Urinary bladder (tissue), 4 donors: ENCODE data around the gene ARL14. TPM values are rescaled to one million over a fixed set of nuclear protein-coding genes. Genes with fewer than 3 reads are reported as not detected.

Experiments
- DNase-seq: peaks from one replicate; pipeline ENCODE4 v3.0.0-alpha.2; 2015; ENCODE audit errors: extremely low spot score
- H3K27ac ChIP-seq: one replicate; pipeline ENCODE4 v1.5.1; 2013; ENCODE audit warnings: low read depth, mild to moderate bottlenecking, moderate library complexity
- H3K36me3 ChIP-seq: one replicate; pipeline ENCODE4 v1.6.1; 2013; ENCODE audit warnings: mild to moderate bottlenecking, moderate library complexity; ENCODE audit not compliant: insufficient read depth
- H3K4me1 ChIP-seq: one replicate; pipeline ENCODE4 v1.6.1; 2013; ENCODE audit warnings: mild to moderate bottlenecking, moderate library complexity; ENCODE audit not compliant: insufficient read depth
- H3K4me3 ChIP-seq: one replicate; pipeline ENCODE4 v1.5.1; 2013; ENCODE audit warnings: low read depth, low read length
- WGBS: extraction: QIAGEN DNeasy Blood & Tissue Kit; methylation state at CpG from one replicate; pipeline ENCODE4 v1.1.7; 2013; 5-methylcytosine and 5-hydroxymethylcytosine counted together
- polyA plus RNA-seq: library from polyadenylated mRNA; stranded (reverse); fragments of 200-250 nt; gene quantifications from one replicate; pipeline ENCODE4 v1.2.3, GENCODE V29; 2013
- total RNA-seq: library from RNA; depleted of rRNA; stranded (reverse); fragments of >200 nt; gene quantifications from one replicate; pipeline ENCODE4 v1.2.3, GENCODE V29; 2014
- donor health status: healthy with polysubstance abuse.
- donor health status: healthy.

The ARL14 gene
- total RNA-seq (5.2 TPM), polyA plus RNA-seq (1.9 TPM)

GRCh38 chr3:160676547-160677303 lies at the start of gene ARL14:
TSS of gene ARL14 (plus strand) at chr3:160677160. CDS start at chr3:160677347, 187 bp downstream.
- no peaks in the 10 kb centered on the region for H3K36me3 ChIP-seq
- WGBS, result 88% methylated on average over 4 of the region's 4 CpGs

GRCh38 chr3:160629491-160629890 lies 47.5 kb upstream of the ARL14 start:
- no peak overlapping the region for H3K27ac ChIP-seq
- WGBS, result 81% methylated on average over 2 of the region's 2 CpGs
- no peak for DNase-seq

More at GRCh38 chr3:160676547-160677303, at the start of gene ARL14:
- Histone ChIP-seq H3K4me1 (no peaks in the 10 kb centered on the region), H3K4me3 (no peak within 1 kb of the TSS), H3K27ac (peak within 1 kb of the TSS; percentile 56)
- peak; percentile 45 for DNase-seq

GRCh38 chr3:160633361-160634083 lies 43.4 kb upstream of the ARL14 start:
- no peak for DNase-seq
- Histone ChIP-seq H3K27ac (no peak overlapping the region), H3K36me3 (no peaks in the 10 kb centered on the region), H3K4me1 (no peaks in the 10 kb centered on the region), H3K4me3 (no peak overlapping the region)
- 62% methylated on average over 4 of the region's 4 CpGs for WGBS

More at GRCh38 chr3:160629491-160629890, 47.5 kb upstream of the ARL14 start:
- no peaks in the 10 kb centered on the region for H3K36me3 ChIP-seq
- H3K4me3 ChIP-seq, result no peak overlapping the region
- H3K4me1 ChIP-seq, result no peaks in the 10 kb centered on the region

GRCh38 chr3:160635213-160635612 lies 41.7 kb upstream of the ARL14 start:
- DNase-seq, result no peak
- H3K36me3 ChIP-seq, result no peaks in the 10 kb centered on the region
- H3K4me3 ChIP-seq, result no peak overlapping the region
- H3K4me1 ChIP-seq, result no peaks in the 10 kb centered on the region
- no peak overlapping the region for H3K27ac ChIP-seq

- Histone ChIP-seq H3K4me1 (no peaks in the 10 kb centered on the region), H3K36me3 (no peaks in the 10 kb centered on the region), H3K27ac (no peak overlapping the region), H3K4me3 (no peak overlapping the region)
- no peak for DNase-seq
- 83% methylated on average over 2 of the region's 2 CpGs for WGBS
These were observed 39.9 kb upstream of the ARL14 start for GRCh38 chr3:160637086-160637485.

GRCh38 chr3:160638184-160638583 lies 38.8 kb upstream of the ARL14 start:
- Histone ChIP-seq H3K27ac (no peak overlapping the region), H3K4me3 (no peak overlapping the region), H3K4me1 (no peaks in the 10 kb centered on the region), H3K36me3 (no peaks in the 10 kb centered on the region)
- DNase-seq, result no peak
- WGBS, result 48% methylated on average over 2 of the region's 2 CpGs

GRCh38 chr3:160641665-160642309 lies 35.2 kb upstream of the ARL14 start:
- DNase-seq, result no peak
- Histone ChIP-seq H3K36me3 (no peaks in the 10 kb centered on the region), H3K4me3 (no peak overlapping the region), H3K4me1 (no peaks in the 10 kb centered on the region), H3K27ac (no peak overlapping the region)
- 55% methylated on average over 2 of the region's 2 CpGs for WGBS

GRCh38 chr3:160643994-160644393 lies 33.0 kb upstream of the ARL14 start:
- H3K36me3 ChIP-seq, result no peaks in the 10 kb centered on the region
- DNase-seq, result no peak
- H3K4me3 ChIP-seq, result no peak overlapping the region
- WGBS, result 76% methylated on average over 3 of the region's 3 CpGs
- no peak overlapping the region for H3K27ac ChIP-seq
- H3K4me1 ChIP-seq, result no peaks in the 10 kb centered on the region

GRCh38 chr3:160644491-160644890 lies 32.5 kb upstream of the ARL14 start:
- Histone ChIP-seq H3K4me1 (no peaks in the 10 kb centered on the region), H3K36me3 (no peaks in the 10 kb centered on the region), H3K27ac (no peak overlapping the region), H3K4me3 (no peak overlapping the region)
- DNase-seq, result no peak
- 64% methylated on average over 2 of the region's 2 CpGs for WGBS

- H3K36me3 ChIP-seq, result no peaks in the 10 kb centered on the region
- DNase-seq, result no peak
- H3K4me1 ChIP-seq, result no peaks in the 10 kb centered on the region
- H3K4me3 ChIP-seq, result no peak overlapping the region
- no peak overlapping the region for H3K27ac ChIP-seq
These were observed 28.3 kb upstream of the ARL14 start for GRCh38 chr3:160648701-160649100.

GRCh38 chr3:160649596-160649995 lies 27.4 kb upstream of the ARL14 start:
- Histone ChIP-seq H3K4me1 (no peaks in the 10 kb centered on the region), H3K4me3 (no peak overlapping the region), H3K36me3 (no peaks in the 10 kb centered on the region), H3K27ac (no peak overlapping the region)
- WGBS, result 90% methylated on average over 3 of the region's 3 CpGs
- no peak for DNase-seq

- Histone ChIP-seq H3K4me1 (no peaks in the 10 kb centered on the region), H3K36me3 (no peaks in the 10 kb centered on the region), H3K4me3 (no peak overlapping the region), H3K27ac (no peak overlapping the region)
- DNase-seq, result no peak
These were observed 23.4 kb upstream of the ARL14 start for GRCh38 chr3:160653512-160653911.

GRCh38 chr3:160660902-160661301 lies 16.1 kb upstream of the ARL14 start:
- Histone ChIP-seq H3K4me3 (no peak overlapping the region), H3K36me3 (no peaks in the 10 kb centered on the region), H3K4me1 (no peaks in the 10 kb centered on the region), H3K27ac (no peak overlapping the region)
- DNase-seq, result no peak
- WGBS, result 44% methylated on average over 5 of the region's 5 CpGs

GRCh38 chr3:160661660-160662059 lies 15.3 kb upstream of the ARL14 start:
- Histone ChIP-seq H3K36me3 (no peaks in the 10 kb centered on the region), H3K4me1 (no peaks in the 10 kb centered on the region), H3K4me3 (no peak overlapping the region), H3K27ac (no peak overlapping the region)
- no peak for DNase-seq
- 40% methylated on average over 1 of the region's 1 CpG for WGBS
